Measurements from ENCODE around the gene ZNF165.
"Not testable (repeated sequence)": the region's sequence is repeated elsewhere in the genome, so short reads cannot be mapped to it uniquely, and the experiment has no call there.

Gene ZNF165

GRCh38 chr6:28122283-28122682, 41.9 kb downstream of the ZNF165 start:
- not testable (repeated sequence) for DNase-seq

GRCh38 chr6:28124350-28124970, 44.1 kb downstream of the ZNF165 start, which contains the start of gene ZSCAN16:
TSS of gene ZSCAN16 (plus strand) at chr6:28124609. CDS start at chr6:28125444, 835 bp downstream.
- DNase-seq, result peak; percentile 78

GRCh38 chr6:28124971-28125353, 44.6 kb downstream of the ZNF165 start:
- DNase-seq, result no peak

- DNase-seq, result no peak
Observed at GRCh38 chr6:28125401-28125800, 45.0 kb downstream of the ZNF165 start.

- DNase-seq, result peak; percentile 5
Observed at GRCh38 chr6:28134015-28134414, 53.6 kb downstream of the ZNF165 start.

GRCh38 chr6:28134716-28135115, 54.3 kb downstream of the ZNF165 start:
- no peak for DNase-seq

GRCh38 chr6:28135393-28135792, 55.0 kb downstream of the ZNF165 start:
- no peak for DNase-seq

GRCh38 chr6:28136585-28137504, 56.5 kb downstream of the ZNF165 start:
- peak; percentile 83 for DNase-seq

- DNase-seq, result peak; percentile 54
Observed at GRCh38 chr6:28137505-28137981, 57.2 kb downstream of the ZNF165 start.
